Esophagus muscularis mucosa (tissue), 4 donors: ENCODE data around the gene PRAME.

Experiments
- EP300 ChIP-seq: sonication (generic); formaldehyde crosslinking; IDR thresholded peaks from one replicate; pipeline ENCODE4 v1.6.1; 2017; ENCODE audit warnings: antibody characterized with exemption
- POLR2A ChIP-seq: fragments of 450-650 bp; IDR thresholded peaks from one replicate; pipeline ENCODE4 v1.6.1; 2017; ENCODE audit warnings: antibody characterized with exemption, moderate library complexity, mild to moderate bottlenecking, low read depth
- POLR2AphosphoS5 ChIP-seq, 2 donors: sonication (generic); formaldehyde crosslinking; IDR thresholded peaks; one replicate each; pipeline ENCODE4 v1.6.1; 2017; ENCODE audit warnings: antibody characterized with exemption in 2 of 2
- TF ChIP-seq, protein P1 (sequence below), 3 experiments: fragments of 200-600 bp in 2 of 3; fragments of 450-650 bp in 1 of 3; sonication (generic) in 2 of 3; IDR thresholded peaks; one replicate each; pipeline ENCODE4 v1.5.1; 2017 to 2019; ENCODE audit warnings: antibody characterized with exemption in 3 of 3, mild to moderate bottlenecking in 2 of 3, moderate library complexity in 1 of 3

DNA sequence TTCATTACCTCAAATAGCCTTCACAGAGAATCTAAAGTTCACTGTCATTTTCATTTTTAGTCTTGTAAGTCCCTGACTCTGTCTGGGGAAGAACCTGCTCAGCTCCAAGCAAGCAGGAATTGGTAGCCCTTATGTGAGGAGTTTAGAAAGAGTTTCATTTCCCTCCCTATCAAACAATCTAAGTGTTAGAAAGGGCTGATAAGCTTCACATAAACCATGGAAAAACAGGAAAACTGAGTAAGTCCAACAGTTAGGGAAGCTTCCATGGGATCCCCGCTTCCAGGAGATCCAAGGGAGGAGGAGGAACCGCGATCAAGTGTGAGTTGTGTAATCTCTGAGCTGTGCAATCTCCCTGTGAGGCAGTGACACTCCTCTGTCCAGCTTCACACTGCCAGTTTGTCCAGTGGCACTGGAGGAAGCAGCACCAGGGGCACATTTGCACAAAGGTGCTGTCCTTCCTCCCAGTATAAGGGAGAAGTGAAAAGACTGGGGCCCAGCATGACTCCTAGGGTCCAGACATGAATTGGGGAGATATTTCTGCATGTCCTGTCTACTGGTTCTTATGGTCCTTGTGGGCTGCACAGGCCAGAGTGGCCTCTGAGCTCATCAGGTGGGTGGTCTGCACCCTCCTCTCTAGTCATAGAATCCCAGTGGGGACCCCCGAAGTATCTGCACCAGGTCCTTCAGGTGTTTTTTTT, 4.3 kb downstream of the PRAME start:
- no peak for TF ChIP-seq POLR2A
- TF ChIP-seq, protein P1, sequence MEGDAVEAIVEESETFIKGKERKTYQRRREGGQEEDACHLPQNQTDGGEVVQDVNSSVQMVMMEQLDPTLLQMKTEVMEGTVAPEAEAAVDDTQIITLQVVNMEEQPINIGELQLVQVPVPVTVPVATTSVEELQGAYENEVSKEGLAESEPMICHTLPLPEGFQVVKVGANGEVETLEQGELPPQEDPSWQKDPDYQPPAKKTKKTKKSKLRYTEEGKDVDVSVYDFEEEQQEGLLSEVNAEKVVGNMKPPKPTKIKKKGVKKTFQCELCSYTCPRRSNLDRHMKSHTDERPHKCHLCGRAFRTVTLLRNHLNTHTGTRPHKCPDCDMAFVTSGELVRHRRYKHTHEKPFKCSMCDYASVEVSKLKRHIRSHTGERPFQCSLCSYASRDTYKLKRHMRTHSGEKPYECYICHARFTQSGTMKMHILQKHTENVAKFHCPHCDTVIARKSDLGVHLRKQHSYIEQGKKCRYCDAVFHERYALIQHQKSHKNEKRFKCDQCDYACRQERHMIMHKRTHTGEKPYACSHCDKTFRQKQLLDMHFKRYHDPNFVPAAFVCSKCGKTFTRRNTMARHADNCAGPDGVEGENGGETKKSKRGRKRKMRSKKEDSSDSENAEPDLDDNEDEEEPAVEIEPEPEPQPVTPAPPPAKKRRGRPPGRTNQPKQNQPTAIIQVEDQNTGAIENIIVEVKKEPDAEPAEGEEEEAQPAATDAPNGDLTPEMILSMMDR (IDR thresholded peaks at IDR 0.05) = no peak
- no peak for TF ChIP-seq POLR2AphosphoS5 (IDR thresholded peaks at IDR 0.05)
- TF ChIP-seq EP300 = no peak
